NCI-H1417 treated with DMSO at 0.1 percent for 48 hours (cell line): ENCODE results near the gene ZFAND4.
"Not testable (repeated sequence)": the region's sequence is repeated elsewhere in the genome, so short reads cannot be mapped to it uniquely, and the experiment has no call there.

Experiments
- DNase-seq: peaks from one replicate; lab custom pipeline; 2025; lab: John Stamatoyannopoulos, UW

The ZFAND4 gene

DNA sequence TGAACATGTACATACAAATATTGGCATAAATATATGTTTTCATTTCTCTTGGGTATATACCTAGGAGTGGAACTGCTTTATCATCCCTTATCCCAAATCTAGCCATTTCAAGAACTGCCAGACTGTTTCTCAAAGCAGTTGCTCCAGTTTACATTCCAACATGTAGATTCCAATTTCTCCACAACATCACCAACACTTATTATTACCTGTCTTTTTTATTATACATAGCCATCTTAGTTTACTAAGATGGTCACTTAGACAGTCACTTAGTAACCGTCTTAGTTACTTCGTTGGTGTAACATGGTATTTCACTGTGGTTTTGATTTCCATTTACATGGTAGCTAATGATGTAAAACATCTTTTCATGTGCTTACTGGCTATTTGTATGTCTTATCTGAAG lies 82.7 kb downstream of the ZFAND4 start:
- no peak for DNase-seq

DNA sequence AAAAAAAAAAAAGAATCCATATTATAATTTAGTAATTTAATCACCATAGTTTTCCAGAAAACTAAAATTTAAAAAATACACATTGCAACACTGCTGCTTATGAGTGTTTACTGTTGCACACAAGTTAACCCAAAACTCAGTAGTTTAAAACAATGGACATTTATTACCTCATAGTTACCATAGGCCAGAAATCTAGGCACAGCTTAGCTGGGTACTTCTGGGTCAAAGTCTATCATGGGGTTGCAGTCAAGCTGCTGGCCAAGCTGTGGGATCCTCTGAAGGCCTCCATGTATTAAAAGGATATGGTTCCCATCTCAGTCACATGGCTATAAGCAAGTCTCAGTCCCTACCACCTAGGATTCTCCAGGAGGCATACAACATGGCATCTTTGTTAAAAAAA lies 83.6 kb downstream of the ZFAND4 start:
- DNase-seq = no peak

DNA sequence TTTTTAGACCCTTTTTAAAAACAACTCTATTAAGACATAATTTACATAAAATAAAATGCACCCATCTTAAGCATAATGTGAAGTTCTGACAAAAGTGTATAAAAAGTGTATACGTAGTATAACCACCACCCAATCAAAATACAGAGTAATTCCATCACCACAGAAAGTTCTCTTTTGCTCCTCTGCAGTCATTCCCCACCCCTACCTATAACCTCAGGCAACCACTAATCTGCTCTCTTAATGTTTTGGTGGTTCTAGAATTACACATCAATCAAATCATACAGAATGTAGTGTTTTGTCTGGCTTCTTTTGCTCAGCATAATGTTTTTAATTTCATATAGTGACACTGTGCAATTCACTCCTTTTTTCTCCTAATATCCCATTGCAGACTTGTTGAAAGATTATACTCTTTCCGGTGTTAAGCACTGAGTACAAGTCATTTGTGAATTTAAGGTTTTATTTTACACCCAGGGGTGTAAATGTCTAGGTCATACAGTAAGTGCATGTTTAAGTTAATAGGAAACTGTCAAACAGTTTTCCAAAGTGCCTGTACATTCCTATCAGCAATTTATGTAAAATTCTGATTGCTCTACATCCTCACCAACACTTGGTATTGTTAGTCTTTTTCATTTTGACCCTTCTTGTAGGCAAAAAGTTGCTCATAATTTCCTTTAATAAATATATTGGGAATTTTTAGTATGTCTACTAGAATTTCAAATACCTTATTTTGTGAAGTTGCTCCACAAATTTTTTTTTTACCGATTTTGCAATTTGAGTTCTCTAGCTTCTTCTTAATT lies 86.3 kb downstream of the ZFAND4 start:
- DNase-seq = no peak

DNA sequence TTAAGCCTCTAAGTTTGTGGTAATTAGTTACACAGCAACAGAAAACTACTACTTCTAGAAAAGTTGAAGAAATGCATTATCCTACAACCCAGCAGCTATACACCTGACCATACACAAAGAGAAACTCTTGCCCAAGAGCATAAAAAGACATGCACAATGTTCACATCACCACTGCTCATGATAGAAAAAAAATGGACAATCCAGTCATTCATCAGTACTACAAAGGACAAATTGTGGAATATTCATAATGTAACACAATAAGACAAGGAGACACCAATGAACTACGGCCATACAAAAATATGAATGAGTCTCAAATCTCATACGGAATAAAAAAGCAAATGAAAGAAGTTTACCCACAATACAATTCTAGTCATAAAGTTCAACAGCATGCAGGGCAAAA lies 87.4 kb downstream of the ZFAND4 start:
- no peak for DNase-seq

DNA sequence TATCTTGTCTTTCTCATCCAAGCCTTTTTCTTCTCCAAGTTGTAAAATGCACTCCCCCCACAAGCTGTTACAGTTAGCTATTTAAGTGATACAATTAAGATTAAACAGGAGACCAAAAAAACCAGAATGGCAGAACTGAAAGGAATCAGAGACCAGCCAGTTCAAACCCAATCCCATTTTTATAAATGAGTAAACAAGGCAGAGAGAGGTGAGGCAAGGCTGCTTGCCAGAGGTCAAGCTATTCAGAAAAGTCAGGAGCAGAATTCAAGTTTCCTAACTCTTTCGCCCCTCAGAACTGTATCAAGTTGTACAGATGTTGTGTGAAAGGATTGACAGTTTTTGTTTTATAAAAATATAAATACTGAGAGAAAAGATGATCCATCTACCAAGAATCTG lies 90.2 kb downstream of the ZFAND4 start:
- no peak for DNase-seq

DNA sequence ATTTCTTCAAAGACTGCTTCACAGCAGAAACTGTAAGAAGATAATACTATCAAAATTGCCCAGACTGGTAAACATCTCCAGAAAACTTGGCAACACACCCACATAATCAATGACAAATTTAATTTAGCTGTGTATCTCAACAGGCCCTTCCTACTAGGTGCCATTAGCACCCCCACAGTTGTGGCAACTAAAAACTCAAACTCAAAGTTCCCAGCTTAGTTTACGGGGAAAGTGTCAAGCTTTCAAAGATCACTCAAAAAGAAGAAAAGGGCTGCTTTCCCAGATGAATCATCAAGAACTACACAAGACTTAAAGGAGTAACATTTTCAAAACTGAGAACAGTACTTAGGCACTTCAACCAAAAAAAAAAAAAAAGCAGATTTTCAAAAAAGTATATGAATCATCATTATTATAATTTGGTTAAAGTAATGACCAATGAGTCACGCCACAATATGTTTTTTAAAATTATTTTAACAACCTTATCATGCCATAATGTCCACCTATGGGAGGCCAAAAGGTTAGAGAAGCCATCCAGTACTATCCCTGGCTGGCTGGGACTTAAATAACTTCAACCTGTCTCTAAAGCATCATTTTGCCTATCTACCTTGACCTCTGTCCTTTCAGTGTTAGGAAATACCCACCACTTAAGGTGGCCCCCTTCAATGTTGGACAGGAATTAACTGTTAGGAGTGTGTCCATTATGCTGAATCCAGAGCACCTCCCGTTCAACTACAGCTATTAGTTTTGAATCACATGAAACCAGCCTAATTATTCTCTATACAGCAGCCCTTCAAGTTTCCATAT lies 90.8 kb downstream of the ZFAND4 start:
- no peak for DNase-seq

DNA sequence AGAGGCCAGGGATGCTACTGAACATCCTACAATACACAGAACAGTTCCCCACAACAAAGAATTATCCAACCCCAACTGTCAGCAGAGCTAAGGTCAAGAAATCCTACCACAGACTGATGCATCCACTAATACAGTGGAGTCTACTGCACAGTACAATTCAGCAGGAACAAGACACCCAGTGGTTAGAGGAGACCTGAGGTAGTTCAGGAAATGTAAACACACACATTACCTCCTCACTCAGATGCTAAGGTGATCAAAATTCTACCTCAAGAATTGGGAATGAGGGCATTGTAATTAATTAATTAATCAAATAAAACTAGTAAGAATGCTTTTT lies 91.4 kb downstream of the ZFAND4 start:
- no peak for DNase-seq

DNA sequence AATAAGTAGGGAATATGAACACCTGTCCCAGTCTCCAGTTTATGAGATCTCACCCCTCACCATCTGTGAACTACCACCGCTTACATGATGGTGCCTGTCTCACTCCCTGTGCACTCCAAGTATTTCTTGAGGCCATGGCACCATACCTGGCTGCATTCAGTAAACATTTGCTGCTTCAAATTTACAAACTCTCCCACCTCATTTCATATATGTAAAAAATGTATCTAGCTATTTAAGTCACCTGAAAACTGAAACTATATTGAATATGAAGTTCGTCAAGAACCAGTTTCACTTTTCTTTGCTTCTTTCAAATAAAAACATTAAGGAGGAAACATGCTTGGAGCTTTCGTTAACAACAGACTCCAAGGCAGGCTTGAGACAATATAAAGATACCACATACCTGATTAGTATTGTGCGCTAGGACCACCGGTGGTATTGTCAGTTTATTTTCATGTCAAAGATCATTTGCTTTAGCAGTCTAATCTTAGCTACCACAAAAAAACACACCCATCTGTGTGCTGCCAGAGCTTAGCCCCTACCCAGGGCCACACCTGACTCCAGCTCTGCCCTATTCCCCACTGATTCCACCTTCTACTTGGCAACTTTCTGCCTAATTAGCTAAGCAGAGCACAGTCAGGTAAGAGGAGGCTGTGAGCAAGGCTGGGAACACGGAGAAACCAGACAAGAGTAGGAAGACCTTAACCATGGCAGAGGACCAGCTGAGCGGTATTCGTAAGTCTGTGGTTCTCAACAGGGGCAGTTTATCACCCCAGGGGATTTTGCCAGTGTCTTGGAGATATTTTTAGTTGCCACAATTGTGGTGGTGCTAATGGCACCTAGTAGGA lies 92.0 kb downstream of the ZFAND4 start:
- DNase-seq = no peak

DNA sequence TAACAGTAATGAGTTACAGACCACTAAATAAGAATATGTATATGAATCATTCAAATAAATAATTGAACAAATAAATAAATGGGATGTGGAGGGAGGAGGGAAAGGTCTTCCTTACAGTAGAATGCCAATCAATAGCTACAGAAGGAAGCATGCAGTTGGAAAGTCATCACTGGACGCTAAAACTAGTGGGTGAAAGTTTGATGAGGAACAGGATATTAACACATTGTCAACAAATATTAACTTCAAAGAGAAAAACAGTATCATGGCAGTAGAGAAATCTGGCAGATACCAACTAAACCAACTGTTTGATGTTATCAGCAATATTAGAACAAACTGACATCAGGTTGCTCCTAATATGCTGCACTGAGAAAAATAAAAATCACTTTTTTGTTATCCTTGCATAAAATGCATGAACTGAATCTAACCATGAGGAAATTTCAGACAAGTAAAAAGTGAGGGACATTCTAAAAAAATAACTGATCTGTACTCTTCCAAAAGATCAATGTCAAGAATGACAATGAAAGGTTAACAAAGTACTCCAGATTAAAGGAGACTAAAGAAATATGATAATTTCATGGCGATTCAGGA lies 94.1 kb downstream of the ZFAND4 start:
- DNase-seq = no peak

DNA sequence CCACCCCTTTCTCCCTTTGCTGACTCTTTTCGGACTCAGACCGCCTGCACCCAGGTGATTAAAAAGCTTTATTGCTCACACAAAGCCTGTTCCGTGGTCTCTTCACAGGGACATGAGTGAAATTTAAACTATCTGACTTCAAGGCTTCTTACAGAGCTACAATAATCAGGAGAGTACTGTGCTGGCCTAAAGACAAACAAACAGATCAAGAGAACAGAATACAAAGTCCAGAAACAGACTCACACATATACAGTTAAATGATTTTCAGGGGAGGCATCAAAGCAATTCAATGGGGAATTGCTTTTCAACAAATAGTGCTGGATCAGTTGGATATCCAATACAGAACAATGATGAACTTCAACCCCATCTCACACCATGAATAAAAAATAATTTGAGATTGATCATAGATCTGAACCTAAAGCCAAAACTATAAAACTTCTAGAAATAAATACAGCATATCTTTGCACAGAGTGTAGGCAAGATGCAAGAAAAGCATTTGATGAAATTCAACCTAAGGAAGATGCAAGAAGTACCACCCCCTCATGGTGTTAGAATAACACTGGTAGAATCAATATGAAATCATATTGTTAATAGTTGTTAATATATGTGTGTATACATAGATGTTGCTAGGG lies 96.5 kb downstream of the ZFAND4 start:
- no peak for DNase-seq

DNA sequence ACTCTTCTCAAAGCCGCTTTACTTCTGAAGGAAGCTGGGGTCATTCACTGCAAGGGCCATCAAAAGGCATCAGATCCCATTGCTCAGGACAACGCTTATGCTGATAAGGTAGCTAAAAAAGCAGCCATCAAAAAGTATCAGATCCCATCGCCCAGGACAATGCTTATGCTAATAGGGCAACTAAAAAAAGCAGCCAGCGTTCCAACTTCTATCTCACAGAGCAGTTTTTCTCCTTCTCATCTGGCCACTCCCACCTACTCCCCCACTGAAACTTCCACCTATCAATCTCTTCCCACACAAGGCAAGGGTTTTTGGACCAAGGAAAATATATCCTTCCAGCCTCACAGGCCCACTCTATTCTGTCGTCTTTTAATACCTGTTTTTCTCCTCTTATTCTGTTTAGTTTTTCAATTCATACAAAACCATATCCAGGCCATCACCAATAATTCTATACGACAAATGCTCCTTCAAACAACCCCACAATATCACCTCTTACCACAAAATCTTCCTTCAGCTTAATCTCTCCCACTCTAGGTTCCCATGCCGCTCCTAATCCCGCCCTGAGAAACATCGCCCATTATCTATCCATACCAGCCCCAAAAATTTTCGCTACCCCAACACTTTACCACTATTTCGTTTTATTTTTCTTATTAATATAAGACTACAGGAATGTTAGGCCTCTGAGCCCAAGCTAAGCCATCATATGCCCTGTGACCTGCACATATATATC lies 97.4 kb downstream of the ZFAND4 start:
- DNase-seq = not testable (repeated sequence)

DNA sequence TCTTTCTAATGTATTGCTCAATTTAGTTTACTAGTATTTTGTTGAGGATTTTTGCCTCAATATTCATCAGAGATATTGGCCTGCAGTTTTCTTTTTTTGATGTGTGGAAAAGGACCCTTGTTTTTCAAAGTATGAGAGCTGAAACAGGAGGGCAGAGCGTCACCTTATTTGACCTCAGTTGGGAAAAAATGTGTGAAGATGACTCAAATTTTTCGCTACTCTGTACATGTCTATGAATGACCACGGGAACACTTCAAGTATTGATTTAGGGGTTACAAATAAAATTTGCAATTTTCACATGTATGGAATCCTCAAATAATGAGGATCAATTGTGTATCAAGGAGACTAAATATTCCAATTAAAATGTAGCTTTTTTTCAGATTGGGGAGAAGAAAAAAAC lies 103.1 kb downstream of the ZFAND4 start:
- no peak for DNase-seq

DNA sequence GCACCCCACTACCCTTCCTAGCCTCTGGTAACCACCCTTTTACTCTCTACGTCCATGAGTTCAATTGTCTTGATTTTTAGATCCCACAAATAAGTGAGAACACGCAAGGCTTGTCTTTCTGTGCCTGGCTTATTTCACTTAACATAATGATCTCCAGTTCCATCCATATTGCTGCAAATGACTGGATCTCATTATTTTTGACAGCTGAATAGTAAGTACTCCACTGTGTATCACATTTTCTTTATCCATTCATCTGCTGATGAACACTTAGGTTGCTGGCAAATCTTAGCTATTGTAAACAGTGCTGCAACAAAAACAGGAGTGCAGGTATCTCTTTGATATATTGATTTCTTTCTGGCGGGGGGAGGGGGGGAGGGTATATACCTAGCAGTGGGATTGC lies 106.2 kb downstream of the ZFAND4 start:
- DNase-seq = no peak
